Transverse colon (tissue), 4 donors: ENCODE data around the gene MT1A.
"Not testable (repeated sequence)": the region's sequence is repeated elsewhere in the genome, so short reads cannot be mapped to it uniquely, and the experiment has no call there.

Experiments
- EP300 ChIP-seq: sonication (generic); formaldehyde crosslinking; IDR thresholded peaks from one replicate; pipeline ENCODE4 v1.6.1; 2017; ENCODE audit warnings: antibody characterized with exemption, low read depth
- POLR2A ChIP-seq: fragments of 450-650 bp; IDR thresholded peaks from one replicate; pipeline ENCODE4 v1.6.1; 2016; ENCODE audit warnings: antibody characterized with exemption, mild to moderate bottlenecking, moderate library complexity
- POLR2AphosphoS5 ChIP-seq, 3 donors: sonication (generic); formaldehyde crosslinking; IDR thresholded peaks; one replicate each; pipeline ENCODE4 v1.6.1; 2016; ENCODE audit warnings: antibody characterized with exemption in 3 of 3
- TF ChIP-seq, protein P1 (sequence below), 5 experiments: fragments of 200-600 bp in 3 of 5; fragments of 450-650 bp in 2 of 5; sonication (generic) in 3 of 5; IDR thresholded peaks; 1 replicate in 2 of 5; 2 replicates in 3 of 5; pipeline ENCODE4 v1.5.1; 2016 to 2017; ENCODE audit warnings: antibody characterized with exemption in 5 of 5, inconsistent platforms in 3 of 5, mild to moderate bottlenecking in 2 of 5, moderate library complexity in 1 of 5

DNA sequence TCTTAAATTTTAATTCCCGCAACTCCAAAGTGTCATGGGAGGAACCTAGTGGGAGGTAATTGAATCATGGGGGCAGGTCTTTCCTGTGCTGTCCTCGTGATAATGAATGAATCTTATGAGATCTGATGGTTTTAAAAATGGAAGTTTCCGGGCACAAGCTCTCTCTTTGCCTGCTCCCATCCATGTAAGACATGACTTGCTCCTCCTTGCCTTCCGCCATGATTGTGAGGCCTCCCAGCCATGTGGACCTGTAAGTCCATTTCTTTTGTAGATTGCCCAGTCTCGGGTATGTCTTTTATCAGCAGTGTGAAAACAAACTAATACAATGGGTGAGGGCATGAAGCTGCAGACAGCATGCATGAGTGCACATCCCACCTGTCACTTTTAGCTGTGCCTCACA lies 15.3 kb upstream of the MT1A start:
- TF ChIP-seq, protein P1, sequence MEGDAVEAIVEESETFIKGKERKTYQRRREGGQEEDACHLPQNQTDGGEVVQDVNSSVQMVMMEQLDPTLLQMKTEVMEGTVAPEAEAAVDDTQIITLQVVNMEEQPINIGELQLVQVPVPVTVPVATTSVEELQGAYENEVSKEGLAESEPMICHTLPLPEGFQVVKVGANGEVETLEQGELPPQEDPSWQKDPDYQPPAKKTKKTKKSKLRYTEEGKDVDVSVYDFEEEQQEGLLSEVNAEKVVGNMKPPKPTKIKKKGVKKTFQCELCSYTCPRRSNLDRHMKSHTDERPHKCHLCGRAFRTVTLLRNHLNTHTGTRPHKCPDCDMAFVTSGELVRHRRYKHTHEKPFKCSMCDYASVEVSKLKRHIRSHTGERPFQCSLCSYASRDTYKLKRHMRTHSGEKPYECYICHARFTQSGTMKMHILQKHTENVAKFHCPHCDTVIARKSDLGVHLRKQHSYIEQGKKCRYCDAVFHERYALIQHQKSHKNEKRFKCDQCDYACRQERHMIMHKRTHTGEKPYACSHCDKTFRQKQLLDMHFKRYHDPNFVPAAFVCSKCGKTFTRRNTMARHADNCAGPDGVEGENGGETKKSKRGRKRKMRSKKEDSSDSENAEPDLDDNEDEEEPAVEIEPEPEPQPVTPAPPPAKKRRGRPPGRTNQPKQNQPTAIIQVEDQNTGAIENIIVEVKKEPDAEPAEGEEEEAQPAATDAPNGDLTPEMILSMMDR (IDR thresholded peaks at IDR 0.05) = not testable (repeated sequence)
- not testable (repeated sequence) for TF ChIP-seq POLR2AphosphoS5 (IDR thresholded peaks at IDR 0.05); POLR2A; EP300
